ENCODE data around the gene ATP13A2. TPM values are rescaled to one million over a fixed set of nuclear protein-coding genes. Genes with fewer than 3 reads are reported as not detected.

The ATP13A2 gene
- total RNA-seq, 1 experiment from 2014 or later, result 50.9 TPM

- TF ChIP-seq, protein P1, sequence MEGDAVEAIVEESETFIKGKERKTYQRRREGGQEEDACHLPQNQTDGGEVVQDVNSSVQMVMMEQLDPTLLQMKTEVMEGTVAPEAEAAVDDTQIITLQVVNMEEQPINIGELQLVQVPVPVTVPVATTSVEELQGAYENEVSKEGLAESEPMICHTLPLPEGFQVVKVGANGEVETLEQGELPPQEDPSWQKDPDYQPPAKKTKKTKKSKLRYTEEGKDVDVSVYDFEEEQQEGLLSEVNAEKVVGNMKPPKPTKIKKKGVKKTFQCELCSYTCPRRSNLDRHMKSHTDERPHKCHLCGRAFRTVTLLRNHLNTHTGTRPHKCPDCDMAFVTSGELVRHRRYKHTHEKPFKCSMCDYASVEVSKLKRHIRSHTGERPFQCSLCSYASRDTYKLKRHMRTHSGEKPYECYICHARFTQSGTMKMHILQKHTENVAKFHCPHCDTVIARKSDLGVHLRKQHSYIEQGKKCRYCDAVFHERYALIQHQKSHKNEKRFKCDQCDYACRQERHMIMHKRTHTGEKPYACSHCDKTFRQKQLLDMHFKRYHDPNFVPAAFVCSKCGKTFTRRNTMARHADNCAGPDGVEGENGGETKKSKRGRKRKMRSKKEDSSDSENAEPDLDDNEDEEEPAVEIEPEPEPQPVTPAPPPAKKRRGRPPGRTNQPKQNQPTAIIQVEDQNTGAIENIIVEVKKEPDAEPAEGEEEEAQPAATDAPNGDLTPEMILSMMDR (conservative IDR thresholded peaks at IDR 0.05; ENCODE audit: low read depth, low read length), result no peak
- TF ChIP-seq EZH2 (IDR thresholded peaks at IDR 0.05; ENCODE audit: borderline replicate concordance, low read depth, low read length, poor library complexity, severe bottlenecking), result no peak
- CTCF ChIA-PET, result no interaction called here
- POLR2A ChIA-PET (ENCODE audit: low non-redundant PET), result no interaction called here
Measured at GRCh38 chr1:17007121-17007520, 4.6 kb downstream of the ATP13A2 start.

GRCh38 chr1:17005365-17005740, 6.4 kb downstream of the ATP13A2 start:
- Histone ChIP-seq H3K27me3 (replicated peaks; ENCODE audit: insufficient read depth, low read depth, low read length, poor library complexity) (no peaks in the 10 kb centered on the region), H3K9me3 (ENCODE audit: low read depth, low read length, poor library complexity, severe bottlenecking) (no peaks in the 10 kb centered on the region), H3K4me1 (ENCODE audit: insufficient read depth, low read length, poor library complexity, severe bottlenecking) (peaks cover 4% of the 10 kb centered on the region), H3K27ac (ENCODE audit: low read depth, low read length, poor library complexity, severe bottlenecking) (no peak overlapping the region), H3K4me3 (ENCODE audit: low read depth, low read length, poor library complexity, severe bottlenecking) (no peak overlapping the region), H3K36me3 (ENCODE audit: insufficient read depth, low read length, poor library complexity, severe bottlenecking) (peaks cover 11% of the 10 kb centered on the region)
- CTCF ChIA-PET, result interaction anchor here (0.5 kb wide), 1 partner anchor 46 kb away, joined by 3 read pairs; no protein-coding TSS in a partner anchor
- TF ChIP-seq, protein P1 (conservative IDR thresholded peaks at IDR 0.05; ENCODE audit: low read depth, low read length), result no peak
- TF ChIP-seq EZH2 (IDR thresholded peaks at IDR 0.05; ENCODE audit: borderline replicate concordance, low read depth, low read length, poor library complexity, severe bottlenecking), result no peak
- POLR2A ChIA-PET (ENCODE audit: low non-redundant PET), result no interaction called here
- intact Hi-C loops (cut with micrococcal nuclease; ENCODE audit: unreplicated experiment), result no loop called here
- BruUV-seq (replicated peaks), result no TSS peak
- DNase-seq (ENCODE audit: low spot score), result no peak

More at GRCh38 chr1:17007121-17007520, 4.6 kb downstream of the ATP13A2 start:
- Histone ChIP-seq H3K27me3 (replicated peaks; ENCODE audit: insufficient read depth, low read depth, low read length, poor library complexity) (no peaks in the 10 kb centered on the region), H3K4me1 (ENCODE audit: insufficient read depth, low read length, poor library complexity, severe bottlenecking) (peaks cover 15% of the 10 kb centered on the region), H3K9me3 (ENCODE audit: low read depth, low read length, poor library complexity, severe bottlenecking) (no peaks in the 10 kb centered on the region), H3K4me3 (ENCODE audit: low read depth, low read length, poor library complexity, severe bottlenecking) (no peak overlapping the region), H3K27ac (ENCODE audit: low read depth, low read length, poor library complexity, severe bottlenecking) (no peak overlapping the region), H3K36me3 (ENCODE audit: insufficient read depth, low read length, poor library complexity, severe bottlenecking) (peaks cover 7% of the 10 kb centered on the region)
- DNase-seq (ENCODE audit: low spot score), result no peak
- no TSS peak for BruUV-seq (replicated peaks)
- intact Hi-C loops (cut with micrococcal nuclease; ENCODE audit: unreplicated experiment), result no loop called here

- no peaks in the 10 kb centered on the region for H3K9me3 ChIP-seq (ENCODE audit: low read depth, low read length, poor library complexity, severe bottlenecking)
- peaks cover 11% of the 10 kb centered on the region for H3K36me3 ChIP-seq (ENCODE audit: insufficient read depth, low read length, poor library complexity, severe bottlenecking)
- H3K4me1 ChIP-seq (ENCODE audit: insufficient read depth, low read length, poor library complexity, severe bottlenecking), result no peaks in the 10 kb centered on the region
- H3K27me3 ChIP-seq (replicated peaks; ENCODE audit: insufficient read depth, low read depth, low read length, poor library complexity), result no peaks in the 10 kb centered on the region
- ChIA-PET POLR2A (ENCODE audit: low non-redundant PET) (no interaction called here), CTCF (no interaction called here)
- no peak overlapping the region for H3K27ac ChIP-seq (ENCODE audit: low read depth, low read length, poor library complexity, severe bottlenecking)
- intact Hi-C loops (cut with micrococcal nuclease; ENCODE audit: unreplicated experiment), result no loop called here
- BruUV-seq (replicated peaks), result no TSS peak
- no peak overlapping the region for H3K4me3 ChIP-seq (ENCODE audit: low read depth, low read length, poor library complexity, severe bottlenecking)
- TF ChIP-seq, protein P1 (conservative IDR thresholded peaks at IDR 0.05; ENCODE audit: low read depth, low read length), result no peak
- no peak for TF ChIP-seq EZH2 (IDR thresholded peaks at IDR 0.05; ENCODE audit: borderline replicate concordance, low read depth, low read length, poor library complexity, severe bottlenecking)
- DNase-seq (ENCODE audit: low spot score), result no peak
Measured at GRCh38 chr1:17004466-17005364, 7.0 kb downstream of the ATP13A2 start.

Measured in A673 (cell line).